Endothelial cell of umbilical vein (primary cell): Measurements from ENCODE around the gene GLIPR1L1. TPM values are rescaled to one million over a fixed set of nuclear protein-coding genes. Genes with fewer than 3 reads are reported as not detected.

Source experiments
- Bru-seq: library from RNA; stranded (reverse); fragments of 400-500 nt; gene quantifications from one replicate; lab custom pipeline; 2021; lab: Mats Ljungman, UMichigan
- BruChase-seq, 2 experiments: library from RNA; stranded (reverse); fragments of 400-500 nt; gene quantifications; one replicate each; lab custom pipeline; 2021; lab: Mats Ljungman, UMichigan
- BruUV-seq: library from RNA; stranded (reverse); fragments of 400-500 nt; replicated peaks from 2 replicates; lab custom pipeline; 2021; lab: Mats Ljungman, UMichigan
- CTCF ChIA-PET: fragments of 300-600, 350-600 bp; sonication (Branson Sonifier 250); formaldehyde crosslinking; loops from one replicate; lab custom pipeline; 2021; ENCODE audit warnings: antibody characterized with exemption, inconsistent platforms; lab: Charles Lee
- POLR2A ChIA-PET: fragments of 300-600, 350-600 bp; sonication (Branson Sonifier 250); formaldehyde crosslinking; loops from one replicate; lab custom pipeline; 2021; ENCODE audit warnings: antibody characterized with exemption, inconsistent platforms; lab: Charles Lee
- DNase-seq: peaks from one replicate; pipeline ENCODE4 v3.0.0-alpha.2; 2011; ENCODE audit warnings: low read depth, low spot score
- FAIRE-seq: peaks from 2 replicates; lab custom pipeline; 2011; peaks lifted over from hg19 to GRCh38; lab: Jason Lieb, UNC
- H2AFZ ChIP-seq: 2 replicates; pipeline ENCODE4 v1.6.0; 2012; ENCODE audit warnings: low read depth, low read length, control low read depth, inconsistent platforms
- H3K27ac ChIP-seq: 2 replicates; pipeline ENCODE4 v1.5.1; 2011; ENCODE audit warnings: low read depth, mild to moderate bottlenecking, control low read depth, low read length, moderate library complexity; ENCODE audit not compliant: insufficient read depth
- H3K27me3 ChIP-seq, 2 experiments: 2 replicates each; pipeline versions ENCODE4 v1.6.0 to v1.6.1; 2011; ENCODE audit warnings: low read length in 2 of 2, mixed read lengths in 1 of 2; ENCODE audit not compliant: control insufficient read depth in 2 of 2, insufficient read depth in 2 of 2
- H3K36me3 ChIP-seq, 2 experiments: 2 replicates in 1 of 2; 3 replicates in 1 of 2; pipeline ENCODE4 v1.5.1; 2011; ENCODE audit warnings: low read length in 2 of 2, mild to moderate bottlenecking in 1 of 2, moderate library complexity in 1 of 2; ENCODE audit not compliant: control insufficient read depth in 2 of 2, insufficient read depth in 2 of 2; ENCODE audit errors: extremely low read depth in 1 of 2
- H3K4me1 ChIP-seq: 3 replicates; pipeline ENCODE4 v1.5.1; 2011; ENCODE audit warnings: mild to moderate bottlenecking, low read length; ENCODE audit not compliant: control insufficient read depth, insufficient read depth; ENCODE audit errors: extremely low read depth
- H3K4me2 ChIP-seq: 2 replicates; pipeline ENCODE4 v1.6.1; 2011; ENCODE audit warnings: low read length, control low read depth, mixed read lengths; ENCODE audit not compliant: insufficient read depth
- H3K4me3 ChIP-seq, 3 experiments: fragments of 200-600 bp in 1 of 3; sonication (generic), shearing (Covaris generic) in 1 of 3; replicated peaks in 1 of 3; 2 replicates each; pipeline ENCODE4 v1.5.1; 2011 to 2016; ENCODE audit warnings: control low read depth in 3 of 3, low read length in 3 of 3, mild to moderate bottlenecking in 2 of 3, inconsistent platforms in 1 of 3, low read depth in 1 of 3, moderate library complexity in 1 of 3; ENCODE audit not compliant: insufficient read depth in 1 of 3
- H3K79me2 ChIP-seq: 2 replicates; pipeline ENCODE4 v1.6.0; 2012; ENCODE audit warnings: low read length, inconsistent platforms; ENCODE audit not compliant: control insufficient read depth, insufficient read depth
- H3K9ac ChIP-seq: replicated peaks from 2 replicates; pipeline ENCODE3; 2011; ENCODE audit warnings: low read length, control low read depth; ENCODE audit not compliant: insufficient read depth; ENCODE audit errors: extremely low read depth
- H3K9me1 ChIP-seq: replicated peaks from 3 replicates; pipeline ENCODE4 v1.6.0; 2011; ENCODE audit warnings: mild to moderate bottlenecking, low read length; ENCODE audit not compliant: control insufficient read depth, insufficient read depth; ENCODE audit errors: extremely low read depth
- H3K9me3 ChIP-seq: replicated peaks from 2 replicates; pipeline ENCODE4 v1.5.1; 2012; ENCODE audit warnings: low read length, inconsistent platforms; ENCODE audit not compliant: control insufficient read depth, insufficient read depth
- H4K20me1 ChIP-seq: replicated peaks from 2 replicates; pipeline ENCODE3; 2011; ENCODE audit warnings: mild to moderate bottlenecking, low read length; ENCODE audit not compliant: control insufficient read depth, insufficient read depth; ENCODE audit errors: extremely low read depth
- CTCF ChIP-seq, 2 donors: IDR thresholded peaks; 1 replicate in 1 of 2; 2 replicates in 1 of 2; pipeline ENCODE4 v1.5.1; 2011; ENCODE audit warnings: low read length in 2 of 2, mild to moderate bottlenecking in 2 of 2, moderate library complexity in 2 of 2, control low read depth in 1 of 2, inconsistent platforms in 1 of 2, low read depth in 1 of 2; ENCODE audit not compliant: insufficient read depth in 1 of 2; ENCODE audit errors: extremely low read depth in 1 of 2
- EZH2 ChIP-seq: IDR thresholded peaks from 2 replicates; pipeline ENCODE4 v1.6.1; 2012; ENCODE audit warnings: borderline replicate concordance, low read depth, mild to moderate bottlenecking, moderate library complexity, low read length, inconsistent platforms; ENCODE audit not compliant: severe bottlenecking
- FOS ChIP-seq: IDR thresholded peaks from 2 replicates; pipeline ENCODE4 v1.6.1; 2011; ENCODE audit warnings: mild to moderate bottlenecking, low read length, moderate library complexity, borderline replicate concordance; ENCODE audit not compliant: insufficient read depth
- GATA2 ChIP-seq: IDR thresholded peaks from 2 replicates; pipeline ENCODE4 v1.7.0; 2011; ENCODE audit warnings: low read depth, mild to moderate bottlenecking, moderate library complexity, mixed read lengths, low read length; ENCODE audit not compliant: insufficient read length, insufficient read depth
- JUN ChIP-seq: IDR thresholded peaks from 2 replicates; pipeline ENCODE4 v1.6.1; 2011; ENCODE audit warnings: borderline replicate concordance, low read depth; ENCODE audit not compliant: insufficient read length, insufficient read depth
- MYC ChIP-seq: IDR thresholded peaks from one replicate; pipeline ENCODE4 v1.6.1; 2011; ENCODE audit warnings: mild to moderate bottlenecking, low read depth, low read length
- POLR2A ChIP-seq: IDR thresholded peaks from 2 replicates; pipeline ENCODE4 v1.6.1; 2012; ENCODE audit warnings: low read depth, mild to moderate bottlenecking, control low read depth, low read length
- dilution Hi-C: fragments of 300-500 bp; cut with MboI; formaldehyde crosslinking; loops from one replicate; pipeline ENCODE4 v1.15.0; 2019; ENCODE audit warnings: low sequenced_read_pairs; ENCODE audit not compliant: extremely low pct_ligation_motif_present
- intact Hi-C: fragments of 100-400 bp; cut with micrococcal nuclease; formaldehyde crosslinking; loops from one replicate; pipeline ENCODE4 v1.10.0; 2022
- long read RNA-seq: library from polyadenylated mRNA; stranded (forward); transcript quantifications from one replicate; pipeline ENCODE4 v2.0.0, GENCODE V29; 2021
- polyA minus RNA-seq, 3 experiments: library from RNA; depleted of rRNA, polyadenylated mRNA; stranded (reverse); fragments of >200 nt; gene quantifications; 1 replicate in 1 of 3; 2 replicates in 2 of 3; pipeline ENCODE4 v1.2.3, GENCODE V29; 2011
- polyA plus RNA-seq, 4 experiments: library from polyadenylated mRNA; depleted of rRNA in 3 of 4; stranded (reverse) in 3 of 4; unstranded in 1 of 4; fragments of >200 nt; gene quantifications; 2 replicates each; pipeline versions ENCODE4 v1.2.1 to v1.2.3, GENCODE V29; 2011 to 2012; ENCODE audit warnings: missing spikeins in 1 of 4
- total RNA-seq: library from RNA; stranded (reverse); gene quantifications from 2 replicates; pipeline ENCODE4 v1.2.3, GENCODE V29; 2021
- TF ChIP-seq, protein P1 (sequence below): IDR thresholded peaks from 2 replicates; pipeline ENCODE4 v1.6.1; 2011; ENCODE audit not compliant: insufficient read depth, insufficient read length

The GLIPR1L1 gene, protein sequence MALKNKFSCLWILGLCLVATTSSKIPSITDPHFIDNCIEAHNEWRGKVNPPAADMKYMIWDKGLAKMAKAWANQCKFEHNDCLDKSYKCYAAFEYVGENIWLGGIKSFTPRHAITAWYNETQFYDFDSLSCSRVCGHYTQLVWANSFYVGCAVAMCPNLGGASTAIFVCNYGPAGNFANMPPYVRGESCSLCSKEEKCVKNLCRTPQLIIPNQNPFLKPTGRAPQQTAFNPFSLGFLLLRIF
- total RNA-seq (not detected in 2 replicates), polyA plus RNA-seq (not detected in 2 replicates), polyA minus RNA-seq (not detected in 2 replicates), Bru-seq, nascent RNA (not detected), BruChase-seq, experiment 1, labeled RNA remaining after a 6-hour chase (not detected), BruChase-seq, experiment 2, labeled RNA remaining after a 2-hour chase (not detected)
- not detected in 2 replicates for polyA plus RNA-seq (2011; cell fraction: cytosol; rRNA removed)
- not detected in 2 replicates for polyA plus RNA-seq (2011; cell fraction: nucleus; rRNA removed)
- polyA plus RNA-seq (2012): not detected in 2 replicates
- polyA minus RNA-seq (2011; cell fraction: cytosol; rRNA and poly(A)+ RNA removed): not detected
- polyA minus RNA-seq (2011; cell fraction: nucleus; rRNA and poly(A)+ RNA removed): not detected in 2 replicates
- long read RNA-seq: 0 reads

DNA sequence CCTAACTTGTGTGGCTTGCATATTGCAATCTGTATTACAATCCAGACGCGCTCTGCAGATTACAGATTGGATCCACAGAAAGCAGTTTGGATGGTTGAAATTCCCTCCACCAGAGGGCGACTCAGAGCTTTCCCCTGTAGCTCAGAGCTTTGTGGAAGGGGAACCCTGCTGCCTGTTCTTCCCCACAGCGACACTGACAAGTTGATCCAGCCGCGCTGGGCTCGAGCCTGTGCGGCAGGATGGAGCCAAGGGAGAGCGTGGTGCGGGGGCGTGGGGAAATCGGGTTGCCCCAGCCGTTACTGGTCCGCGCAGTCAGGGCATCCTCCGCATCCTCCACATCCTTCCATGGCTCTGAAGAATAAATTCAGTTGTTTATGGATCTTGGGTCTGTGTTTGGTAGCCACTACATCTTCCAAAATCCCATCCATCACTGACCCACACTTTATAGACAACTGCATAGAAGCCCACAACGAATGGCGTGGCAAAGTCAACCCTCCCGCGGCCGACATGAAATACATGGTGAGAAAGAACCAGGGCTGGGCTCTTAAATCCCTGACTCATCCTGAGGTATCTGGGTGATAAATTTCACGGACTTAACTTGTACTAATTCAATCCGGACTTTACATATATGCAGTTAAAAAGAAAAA is at the start of gene GLIPR1L1:
TSS of gene GLIPR1L1 (plus strand) at position 287 of the 647 bp plus-strand sequence. CDS start at position 346, 59 bp downstream.
- POLR2A ChIA-PET: no interaction called here
- DNase-seq (peak; percentile 88), FAIRE-seq (peak; percentile 44)
- Histone ChIP-seq H2AFZ (peak within 1 kb of the TSS; percentile 100), H3K4me2 (peak within 1 kb of the TSS; percentile 91), H3K27me3 (peaks cover 2 to 13% of the 10 kb centered on the region in 2 experiments), H3K36me3 (no peaks in the 10 kb centered on the region), H3K9me1 (no peaks in the 10 kb centered on the region), H3K4me1 (peaks cover 10% of the 10 kb centered on the region), H3K27ac (no peak within 1 kb of the TSS), H4K20me1 (no peaks in the 10 kb centered on the region), H3K9me3 (no peaks in the 10 kb centered on the region), H3K9ac (peak within 1 kb of the TSS; percentile 50), H3K4me3 (peak within 1 kb of the TSS; percentile 20 to 58 (median 56)), H3K79me2 (no peaks in the 10 kb centered on the region)
- BruUV-seq: no TSS peak
- CTCF ChIA-PET: interaction anchor here (0.6 to 3.5 kb wide), 37 partner anchors 8 to 1676 kb away, joined by 3 to 25 read pairs (median 5); partner anchors contain the start of genes GLIPR1 and GLIPR1L2
- intact Hi-C loops: loop anchor here (1.0 to 5.0 kb wide), 5 partner anchors 146 to 1123 kb away; partner anchors contain the start of genes BBS10 and GLIPR1
- dilution Hi-C loops: no loop called here
- TF ChIP-seq POLR2A: no peak
- TF ChIP-seq MYC: no peak
- TF ChIP-seq CTCF (IDR thresholded peaks at IDR 0.05; ENCODE audit: extremely low read depth in 1 of 2, insufficient read depth in 1 of 2, low read depth in 1 of 2, low read length in 2 of 2): peak; percentile 85 to 91
- no peak for TF ChIP-seq FOS
- no peak for TF ChIP-seq EZH2
- TF ChIP-seq JUN: no peak
- TF ChIP-seq GATA2: no peak
- TF ChIP-seq, protein P1, sequence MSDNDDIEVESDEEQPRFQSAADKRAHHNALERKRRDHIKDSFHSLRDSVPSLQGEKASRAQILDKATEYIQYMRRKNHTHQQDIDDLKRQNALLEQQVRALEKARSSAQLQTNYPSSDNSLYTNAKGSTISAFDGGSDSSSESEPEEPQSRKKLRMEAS: no peak
